ENCODE data around the gene RNGTT.
"Not testable (repeated sequence)": the region's sequence is repeated elsewhere in the genome, so short reads cannot be mapped to it uniquely, and the experiment has no call there.

Gene RNGTT

DNA sequence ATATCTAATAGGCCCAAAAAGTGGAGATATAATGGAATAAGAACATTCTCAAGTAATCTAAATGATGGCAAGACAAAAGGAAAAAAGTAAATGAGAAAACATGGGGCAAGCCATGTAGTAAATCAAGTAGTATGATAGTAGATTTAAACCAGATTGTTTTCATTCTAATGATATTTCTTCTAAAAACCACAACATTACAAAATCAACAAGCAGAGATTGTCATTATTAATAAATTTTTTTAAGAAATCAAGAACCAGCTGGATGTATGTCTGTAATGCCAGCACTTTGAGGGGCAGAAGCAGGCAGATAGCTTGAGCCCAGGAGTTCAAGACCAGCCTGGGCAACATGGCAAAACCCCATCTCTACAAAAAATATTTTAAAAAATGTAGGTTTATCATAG lies 155.0 kb downstream of the RNGTT start:
- no peak for DNase-seq (ENCODE audit: low read depth)

DNA sequence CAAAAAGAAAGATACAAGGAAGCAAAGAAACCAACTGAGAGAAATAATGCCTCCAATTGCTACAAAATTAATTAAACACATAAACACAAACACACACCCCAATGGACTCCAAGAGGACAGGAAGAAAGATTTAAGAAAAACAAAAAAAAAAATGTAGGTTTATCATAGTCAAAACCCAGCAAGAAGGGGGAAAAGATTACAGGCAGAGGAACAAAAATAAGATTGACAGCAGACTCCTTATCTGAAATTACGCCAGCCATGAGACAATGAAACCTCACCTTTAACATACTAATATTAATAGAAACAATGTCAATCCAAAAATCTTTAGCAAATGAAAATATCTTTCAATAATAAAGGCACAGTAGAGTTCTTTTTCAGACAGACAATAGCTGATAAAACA lies 155.8 kb downstream of the RNGTT start:
- DNase-seq (ENCODE audit: low read depth), result no peak

DNA sequence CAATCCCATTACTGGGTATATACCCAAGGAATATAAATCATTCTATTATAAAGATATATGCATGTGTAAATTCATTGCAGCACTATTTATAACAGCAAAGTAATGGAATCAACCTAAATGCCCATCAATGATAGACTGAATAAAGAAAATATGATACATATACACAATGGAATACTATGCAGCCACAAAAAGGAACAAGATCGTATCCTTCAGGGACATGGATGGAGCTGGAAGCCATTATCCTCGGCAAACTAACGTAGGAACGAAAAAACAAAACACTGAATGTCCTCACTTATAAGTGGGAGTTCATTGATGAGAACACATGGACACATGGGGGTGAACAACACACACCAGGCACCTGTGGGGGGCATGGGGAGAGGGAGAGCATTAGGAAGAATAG lies 156.7 kb downstream of the RNGTT start:
- DNase-seq (ENCODE audit: low read depth), result no peak

DNA sequence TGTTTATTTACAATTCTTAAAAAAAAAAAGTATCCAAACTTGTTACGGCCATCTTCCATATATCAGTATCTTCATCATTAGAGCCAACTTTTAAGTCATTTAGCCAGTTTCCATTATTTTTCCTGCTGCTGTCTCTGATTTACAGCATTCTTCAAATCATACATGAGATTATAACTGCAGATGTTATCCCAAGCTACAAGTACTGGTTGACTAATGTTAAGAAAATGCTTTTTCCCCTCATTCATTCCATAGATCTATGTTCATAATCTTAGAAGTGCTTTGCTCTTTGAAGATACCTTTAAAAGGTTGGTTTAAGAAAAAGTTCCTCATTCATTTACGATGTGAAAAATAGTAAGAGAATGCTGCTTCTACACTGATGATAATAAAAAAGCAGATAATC lies 158.7 kb downstream of the RNGTT start:
- DNase-seq (ENCODE audit: low read depth), result no peak

DNA sequence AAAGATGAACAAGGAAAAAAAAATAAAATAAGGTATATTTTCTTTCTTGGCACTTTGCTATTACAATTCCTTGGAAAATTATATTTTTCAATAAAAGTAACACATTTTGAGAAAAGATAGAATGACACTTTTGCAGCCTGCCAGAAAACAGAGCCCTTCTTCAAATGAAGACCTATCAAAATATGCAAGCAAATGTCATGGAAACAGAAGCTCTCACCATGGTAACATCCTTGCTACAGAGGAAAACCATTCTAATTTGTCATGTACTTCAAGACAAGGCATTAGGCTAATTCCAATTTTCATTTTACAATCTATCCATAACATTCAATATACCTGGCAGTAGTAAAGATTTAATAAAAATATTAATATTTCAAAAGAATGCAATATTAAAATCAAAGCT lies 177.9 kb downstream of the RNGTT start:
- no peak for DNase-seq (ENCODE audit: low read depth)

DNA sequence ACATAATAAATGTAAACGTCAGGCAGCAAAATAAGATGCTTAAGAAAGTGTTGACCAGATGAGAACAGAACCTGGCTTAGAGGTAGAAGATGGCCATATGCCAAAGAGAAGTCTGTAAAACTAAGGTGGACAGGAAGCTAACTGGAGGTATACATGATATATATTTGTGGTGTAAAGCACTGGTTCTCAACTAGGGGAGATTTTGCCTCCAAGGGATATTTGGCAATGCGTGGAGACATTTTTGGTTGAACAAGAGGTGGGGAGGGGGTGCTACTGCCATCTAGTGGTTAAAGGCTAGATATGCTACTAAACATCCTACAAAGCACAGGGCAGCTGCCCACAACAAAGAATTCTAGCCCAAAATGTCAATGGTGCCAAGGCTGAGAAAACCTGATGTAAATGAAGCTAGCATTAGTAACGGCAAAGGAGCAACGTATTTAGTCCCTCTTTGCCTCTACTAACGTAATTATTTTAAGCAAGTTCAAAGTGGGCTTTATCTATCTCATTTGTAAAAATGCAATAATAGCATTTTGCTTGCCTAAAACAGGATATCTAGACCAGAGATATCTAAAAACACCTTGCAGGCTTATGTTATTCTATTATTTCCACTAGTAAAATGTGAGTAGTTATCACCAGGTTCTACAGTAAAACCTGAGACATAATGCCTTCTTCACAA lies 182.6 kb downstream of the RNGTT start:
- DNase-seq (ENCODE audit: low read depth), result peak; percentile 17

DNA sequence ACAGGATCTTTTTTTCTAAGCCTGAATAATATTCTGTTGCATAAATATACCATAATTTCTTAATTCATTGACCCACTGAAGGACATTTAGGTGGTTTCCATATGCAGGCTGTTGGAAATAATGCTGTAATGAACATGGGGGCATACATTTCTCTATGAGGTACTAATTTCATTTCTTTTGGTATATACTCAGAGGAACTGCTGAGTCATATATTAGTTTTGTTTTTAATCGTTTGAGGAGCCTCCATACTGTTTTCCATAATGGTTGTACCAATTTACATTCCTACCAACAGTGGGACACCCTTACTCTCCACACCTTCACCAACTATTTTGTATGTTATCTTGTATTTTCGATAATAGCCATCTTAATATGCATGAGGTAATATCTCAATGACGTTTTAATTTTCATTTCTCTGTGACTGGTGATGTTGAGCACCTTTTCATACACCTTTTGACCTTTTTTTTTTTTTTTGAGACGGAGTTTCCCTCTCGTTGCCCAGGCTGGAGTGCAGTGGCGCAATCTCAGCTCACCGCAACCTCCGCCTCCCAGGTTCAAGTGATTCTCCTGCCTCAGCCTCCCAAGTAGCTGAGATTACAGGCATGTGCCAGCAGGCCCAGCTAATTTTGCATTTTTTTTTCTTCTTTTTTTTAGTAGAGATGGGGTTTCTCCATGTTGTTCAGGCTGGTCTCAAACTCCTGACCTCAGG lies 187.4 kb downstream of the RNGTT start:
- DNase-seq (ENCODE audit: low read depth), result no peak

DNA sequence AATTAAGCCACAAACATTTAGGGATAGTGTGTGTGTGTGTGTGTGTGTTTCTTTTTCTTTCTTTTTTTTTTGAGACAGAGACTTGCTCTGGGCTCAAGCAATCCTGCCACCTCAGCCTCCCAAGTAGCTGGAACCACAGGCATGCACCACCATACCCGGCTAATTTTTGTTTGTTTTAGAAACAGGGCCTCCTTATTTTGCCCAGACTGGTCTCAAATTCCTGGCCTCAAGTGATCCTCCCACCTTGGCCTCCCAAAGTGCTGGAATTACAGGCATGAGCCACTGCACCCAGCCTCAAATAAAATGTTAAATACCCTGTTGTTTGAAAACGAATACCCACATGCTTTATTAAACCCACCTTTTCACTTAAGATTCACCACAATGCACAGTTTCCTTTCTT lies 195.3 kb downstream of the RNGTT start:
- DNase-seq (ENCODE audit: low read depth), result not testable (repeated sequence)

DNA sequence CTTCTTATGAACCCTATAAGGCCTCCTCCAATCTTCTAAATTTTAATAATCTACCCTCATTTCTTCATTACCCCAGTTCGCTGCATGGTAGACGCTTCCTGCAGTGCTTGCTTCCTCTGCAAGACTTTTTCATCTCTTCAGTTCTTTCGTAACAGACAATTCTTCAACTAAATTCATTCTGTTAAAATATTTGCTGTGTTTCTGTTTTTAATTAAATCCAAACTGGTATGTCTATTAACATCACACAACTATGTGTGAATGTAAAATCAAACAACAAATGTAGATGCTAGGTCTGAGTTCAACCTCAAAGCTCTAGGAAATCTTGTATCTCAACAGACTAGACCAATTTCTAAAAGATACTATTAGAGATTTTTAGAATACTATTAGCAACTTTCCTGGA lies 199.3 kb downstream of the RNGTT start:
- no peak for DNase-seq (ENCODE audit: low read depth)

DNA sequence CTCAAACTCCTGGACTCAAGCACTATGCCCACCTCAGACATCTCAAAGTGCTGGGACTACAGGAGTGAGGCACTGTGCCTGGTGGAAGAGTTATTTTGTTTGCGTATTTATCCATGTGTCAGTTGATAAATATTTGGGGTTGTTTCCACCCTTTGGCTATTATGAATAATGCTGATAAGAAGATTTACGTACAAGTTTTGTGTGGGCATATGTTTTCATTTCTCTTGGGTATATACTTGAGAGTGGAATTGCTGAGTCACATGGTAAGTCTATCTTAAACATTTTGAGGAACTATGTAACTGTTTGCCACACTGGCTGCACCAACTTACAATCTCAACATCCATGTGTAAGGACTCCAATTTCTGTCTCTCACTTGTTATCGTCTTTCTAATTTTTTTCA lies 200.3 kb downstream of the RNGTT start:
- DNase-seq (ENCODE audit: low read depth), result no peak

DNA sequence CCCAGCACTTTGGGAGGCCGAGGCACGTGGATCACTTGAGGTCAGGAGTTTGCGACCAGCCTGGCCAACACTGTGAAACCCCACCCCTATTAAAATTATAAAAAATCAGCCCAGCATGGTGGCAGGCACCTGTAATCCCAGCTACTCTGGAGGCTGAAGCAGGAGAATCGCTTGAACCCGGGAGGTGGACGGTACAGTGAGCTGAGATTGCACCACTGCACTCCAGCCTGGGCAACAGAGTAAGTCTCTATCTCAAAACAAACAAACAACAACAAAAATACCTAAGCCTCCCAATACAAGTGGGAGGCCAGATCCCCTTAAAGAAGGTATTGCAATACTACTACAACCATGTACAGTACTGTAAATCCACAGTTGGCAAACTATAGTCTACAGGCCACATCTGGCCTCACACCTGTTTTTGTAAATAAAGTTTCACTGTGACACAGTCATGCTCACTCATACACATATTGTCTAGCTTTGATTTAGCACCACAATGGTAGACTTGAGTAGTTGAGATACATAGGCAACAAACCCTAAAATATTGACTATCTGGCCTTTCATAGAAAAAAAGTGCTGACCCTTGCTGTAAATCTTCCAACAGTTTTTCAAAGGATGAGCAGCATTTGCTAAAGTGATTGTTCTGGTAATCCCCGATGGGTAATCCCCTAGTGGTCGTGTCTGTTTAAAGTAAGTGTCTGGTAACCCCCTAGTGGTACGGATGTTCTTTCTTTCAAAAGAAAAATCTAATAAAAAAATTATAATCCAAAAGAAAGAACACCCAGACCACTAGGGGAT lies 202.0 kb downstream of the RNGTT start:
- no peak for DNase-seq (ENCODE audit: low read depth)

DNA sequence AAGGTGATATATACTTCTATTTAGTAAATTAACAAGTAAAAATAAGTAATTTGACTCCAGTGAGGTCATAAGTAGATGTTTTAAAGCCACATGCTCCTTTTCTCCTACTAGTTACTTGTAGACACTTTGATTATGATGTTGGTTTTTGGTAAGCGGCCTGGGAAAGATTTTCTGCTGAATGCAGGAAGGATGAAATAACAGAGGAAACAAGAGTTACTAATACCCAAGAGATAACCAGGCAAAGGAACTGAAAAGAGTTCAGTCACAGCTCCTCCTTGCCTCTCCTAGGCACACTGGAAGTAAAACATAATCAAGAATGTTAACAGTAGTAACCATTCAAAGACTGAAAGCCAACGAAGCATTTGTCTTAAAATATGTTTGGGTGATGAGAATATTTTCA lies 203.3 kb downstream of the RNGTT start:
- no peak for DNase-seq (ENCODE audit: low read depth)

DNA sequence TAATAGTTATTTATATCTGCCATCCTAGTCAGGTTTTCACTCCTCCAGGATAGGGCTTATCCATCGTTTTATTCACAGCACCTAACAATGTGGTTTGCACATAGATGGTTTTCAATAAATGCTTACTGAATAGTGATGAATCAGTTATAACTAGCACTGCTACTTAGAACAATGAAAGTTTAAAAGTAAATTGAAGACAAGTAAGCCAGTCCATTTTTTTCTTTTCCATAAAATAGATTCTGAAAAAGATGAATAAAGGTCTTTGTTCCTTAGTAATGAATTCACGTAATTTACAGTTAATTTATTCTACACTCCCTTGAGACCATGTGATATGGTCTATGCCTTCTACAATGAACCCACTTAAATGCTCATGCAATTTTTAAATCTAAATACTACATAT lies 212.5 kb downstream of the RNGTT start:
- no peak for DNase-seq (ENCODE audit: low read depth)

DNA sequence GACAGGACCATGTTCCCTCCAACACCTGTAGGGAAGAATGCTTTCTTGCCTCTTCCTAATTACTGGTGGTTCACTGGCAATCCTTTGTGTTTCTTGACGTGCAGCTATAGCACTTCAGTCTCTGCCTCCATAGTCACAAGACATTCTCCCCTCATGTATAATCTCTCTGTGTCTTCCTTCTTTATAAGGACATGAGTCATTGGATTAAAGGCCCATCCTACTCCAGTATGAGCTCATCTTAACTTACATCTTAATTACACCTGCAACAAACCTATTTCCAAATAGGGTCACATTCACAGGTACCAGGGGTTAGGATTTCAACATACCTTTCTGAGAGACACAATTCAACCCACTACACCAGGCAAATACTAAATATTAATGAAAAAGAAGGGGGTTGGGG lies 213.6 kb downstream of the RNGTT start:
- DNase-seq (ENCODE audit: low read depth), result no peak

DNA sequence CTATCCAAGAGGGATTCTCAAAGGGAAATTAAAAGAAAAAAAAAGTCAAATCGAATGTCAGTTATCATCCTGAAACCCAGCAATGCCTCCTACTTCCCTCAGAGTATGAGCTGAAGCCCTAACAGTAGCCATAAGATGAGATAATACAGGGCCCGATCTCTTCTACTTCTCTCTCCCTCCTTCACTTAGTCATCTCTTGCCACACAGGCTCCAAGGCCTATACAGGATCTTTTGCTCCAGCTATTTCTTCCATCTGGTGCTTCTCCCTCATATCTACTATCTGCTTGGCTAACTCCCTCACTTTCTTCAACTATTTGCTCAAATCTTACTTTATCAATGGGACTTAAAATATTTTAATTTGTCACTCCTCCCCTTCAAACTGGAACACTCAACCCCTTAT lies 215.3 kb downstream of the RNGTT start:
- DNase-seq (ENCODE audit: low read depth), result no peak

DNA sequence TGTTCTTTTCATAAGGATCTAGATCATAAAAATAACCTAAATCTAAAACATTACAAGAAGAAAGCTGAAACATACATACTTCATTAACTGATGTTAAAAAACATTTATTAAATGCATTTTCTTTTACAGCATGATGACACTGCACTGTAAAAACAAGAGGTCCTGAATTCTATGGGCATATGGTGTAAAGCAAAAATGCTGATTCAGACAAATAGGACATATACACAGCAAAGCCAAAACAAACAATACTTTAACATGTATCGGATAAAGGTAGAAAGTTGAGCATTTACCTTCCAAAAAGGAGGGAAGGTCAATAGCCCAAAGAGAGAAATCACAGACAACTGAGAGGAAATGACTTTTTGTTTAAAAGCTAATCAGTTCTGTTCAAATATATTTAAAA lies 221.5 kb downstream of the RNGTT start:
- DNase-seq (ENCODE audit: low read depth), result no peak

DNA sequence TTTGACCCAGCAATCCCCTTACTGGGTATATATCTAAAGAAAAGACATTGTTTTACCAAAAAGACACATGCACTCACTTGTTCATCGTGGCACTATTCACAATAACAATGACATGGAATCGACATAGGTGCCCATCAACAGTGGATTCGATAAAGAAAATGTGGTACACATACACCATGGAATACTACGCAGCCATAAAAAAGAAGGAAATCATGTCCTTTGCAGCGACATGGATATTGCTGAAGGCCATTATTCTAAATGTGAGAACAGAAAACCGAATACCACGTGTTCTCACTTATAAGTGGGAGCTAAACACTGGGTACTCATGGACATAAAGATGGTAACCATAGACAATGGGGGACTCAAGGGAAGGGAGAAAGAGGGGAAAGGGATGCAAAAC lies 222.3 kb downstream of the RNGTT start:
- DNase-seq (ENCODE audit: low read depth), result no peak

DNA sequence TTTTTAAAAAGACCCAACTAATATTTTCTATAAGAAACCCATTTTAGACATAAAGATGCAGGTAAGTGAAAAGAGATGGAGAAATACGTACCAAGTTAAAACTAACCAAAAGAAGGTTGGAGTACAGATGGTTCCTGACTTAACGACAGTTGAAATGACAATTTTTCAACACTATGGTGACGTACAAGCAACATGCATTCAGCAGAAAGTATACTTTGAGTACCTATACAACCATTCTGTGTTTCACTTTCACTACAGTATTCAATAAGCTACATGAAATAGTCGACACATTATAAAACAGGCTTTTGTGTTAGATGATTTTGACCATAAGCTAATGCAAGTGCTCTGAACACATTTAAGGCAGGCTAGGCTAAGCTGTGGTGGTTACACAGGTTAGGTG lies 228.9 kb downstream of the RNGTT start:
- DNase-seq (ENCODE audit: low read depth), result no peak

DNA sequence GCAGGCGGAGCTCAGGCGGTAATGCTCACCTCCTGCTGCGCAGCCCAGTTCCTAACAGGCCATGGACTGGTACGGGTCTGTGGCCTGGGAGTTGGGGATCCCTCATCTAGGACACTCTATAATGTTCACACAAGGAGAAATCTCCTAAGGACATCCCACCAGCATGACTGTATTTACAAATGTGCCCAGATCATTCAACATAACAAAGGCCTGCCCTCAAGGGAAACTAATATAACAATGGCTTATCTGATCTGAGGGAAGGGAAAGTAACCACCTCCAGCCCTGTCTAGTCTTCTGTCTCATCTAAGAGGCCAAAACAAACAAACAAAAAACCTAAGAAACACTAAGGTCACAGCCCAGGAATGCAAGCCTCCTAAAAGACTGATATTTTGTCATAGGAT lies 232.8 kb downstream of the RNGTT start:
- no peak for DNase-seq (ENCODE audit: low read depth)

DNA sequence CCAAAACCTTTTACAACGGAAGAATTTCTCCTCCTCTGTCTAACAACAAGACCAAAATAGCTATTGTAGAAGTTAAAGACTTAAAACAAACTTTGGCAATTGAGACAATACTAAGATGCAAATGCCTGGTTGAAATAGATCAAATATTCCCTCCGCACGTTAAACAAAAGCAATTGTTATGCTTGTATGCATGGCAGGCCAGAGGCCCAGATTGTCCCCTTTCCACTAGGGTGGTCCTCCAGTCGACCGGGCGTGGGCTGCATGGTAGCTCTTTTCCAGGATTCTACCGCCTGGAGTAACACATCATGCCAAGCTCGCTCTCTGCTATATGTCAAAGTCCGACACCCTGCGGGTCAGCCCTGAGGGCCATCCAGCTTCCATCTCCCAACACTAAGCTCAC lies 234.7 kb downstream of the RNGTT start:
- DNase-seq (ENCODE audit: low read depth), result no peak

DNA sequence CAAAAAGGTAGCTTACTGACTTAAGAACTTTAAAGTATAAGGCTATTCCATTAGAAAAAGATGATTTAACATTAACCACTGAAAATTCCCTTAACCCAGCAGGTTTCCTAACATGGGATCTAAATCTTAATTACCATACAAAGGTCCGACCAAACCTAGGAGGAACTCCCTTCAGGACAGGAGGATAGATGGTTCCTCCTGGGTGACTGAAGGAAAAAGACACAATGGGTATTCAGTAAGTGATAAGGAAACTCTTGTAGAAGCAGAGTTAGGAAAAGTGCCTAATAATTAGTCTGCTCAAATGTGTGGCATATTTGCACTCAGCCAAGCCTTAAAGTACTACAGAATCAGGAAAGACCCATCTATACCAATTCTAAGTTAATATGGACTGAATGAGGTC lies 237.0 kb downstream of the RNGTT start:
- DNase-seq (ENCODE audit: low read depth), result not testable (repeated sequence)

DNA sequence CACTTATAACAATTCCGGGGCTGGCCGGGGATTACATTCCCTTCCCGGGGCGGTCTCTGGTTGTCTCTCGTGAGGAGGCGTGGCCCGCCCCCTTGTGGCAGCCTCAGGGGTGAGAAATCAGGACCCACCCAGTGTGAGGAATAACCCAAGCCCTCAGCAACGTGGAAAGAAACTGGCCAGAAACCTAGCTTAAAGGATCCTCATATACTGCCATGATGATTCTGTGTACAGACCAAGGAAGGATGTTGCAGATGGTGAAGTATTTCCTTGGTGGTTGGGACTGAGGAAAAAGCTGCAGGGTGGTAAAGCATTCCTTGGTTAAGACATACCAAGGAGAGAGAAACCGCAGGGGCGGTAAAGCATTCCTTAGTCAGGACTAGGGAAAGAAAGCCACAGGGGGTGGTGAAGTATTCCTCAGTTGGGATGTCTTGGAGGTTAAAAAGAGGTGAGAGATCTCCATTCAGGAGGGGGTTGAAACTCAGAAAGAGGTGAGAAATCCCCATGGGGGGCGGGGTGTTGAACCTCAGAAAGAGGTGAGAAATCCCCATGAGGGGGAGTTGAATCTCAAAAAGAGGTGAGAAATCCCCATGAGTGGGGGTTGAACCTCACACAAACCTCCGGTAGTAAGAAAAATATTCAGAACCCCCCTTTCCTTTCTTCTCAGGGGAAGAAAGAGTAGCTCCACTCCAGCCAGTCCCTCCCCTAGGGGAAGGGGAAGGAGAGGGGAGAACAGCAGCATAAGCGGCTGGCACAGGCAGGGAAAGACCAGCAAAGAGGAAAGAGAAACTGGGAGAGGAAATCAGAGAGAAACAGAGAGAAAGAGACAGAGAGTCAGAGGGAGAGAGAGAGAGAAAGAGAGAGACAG lies 238.1 kb downstream of the RNGTT start:
- DNase-seq (ENCODE audit: low read depth), result no peak

Measured in GM04503 (cell line).